Fibroblast of mammary gland (primary cell): ENCODE measurements around the gene ETV6.

Source experiments
- DNase-seq: peaks from one replicate; pipeline ENCODE4 v3.0.0-alpha.2; 2010; ENCODE audit warnings: low read depth
- H3K4me3 ChIP-seq: 2 replicates; pipeline ENCODE4 v1.5.1; 2011; ENCODE audit warnings: low read depth, mild to moderate bottlenecking, low read length, moderate library complexity; ENCODE audit not compliant: control insufficient read depth
- CTCF ChIP-seq: conservative IDR thresholded peaks from 2 replicates; pipeline ENCODE4 v1.5.1; 2011; ENCODE audit warnings: low read depth, low read length, inconsistent platforms; ENCODE audit not compliant: control insufficient read depth, insufficient read depth

Gene ETV6

DNA sequence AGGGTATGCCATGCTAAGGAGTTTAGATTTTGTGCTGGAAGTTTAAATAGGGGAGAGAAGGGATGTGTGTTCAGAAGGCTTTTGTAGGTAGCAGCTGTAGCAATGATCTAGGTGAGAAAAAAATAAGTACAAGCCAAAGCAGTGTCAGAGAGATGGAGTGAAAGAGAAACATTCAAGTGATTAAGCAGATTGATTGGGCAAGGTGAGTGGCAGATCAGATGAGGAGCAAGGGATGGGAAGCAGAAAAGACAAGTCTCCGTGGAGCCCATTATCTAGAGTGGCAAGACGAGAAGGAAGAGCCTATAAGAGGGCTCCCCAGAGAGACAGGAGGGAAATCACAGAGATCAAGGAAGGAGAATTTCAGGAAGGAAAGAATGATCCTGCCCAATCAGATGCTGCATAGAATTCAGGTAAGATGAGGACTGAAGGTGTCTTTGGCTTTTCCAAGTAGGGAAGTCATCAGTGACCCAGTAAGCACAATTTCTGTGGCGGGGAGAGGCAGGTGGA, 133.5 kb downstream of the ETV6 start:
- TF ChIP-seq CTCF, result no peak
- DNase-seq, result no peak
- no peak overlapping the region for H3K4me3 ChIP-seq

GRCh38 chr12:11785712-11786111, 136.2 kb downstream of the ETV6 start:
- no peak overlapping the region for H3K4me3 ChIP-seq
- peak; percentile 33 for DNase-seq
- no peak for TF ChIP-seq CTCF

GRCh38 chr12:11786638-11787365, 137.3 kb downstream of the ETV6 start:
- no peak for DNase-seq
- TF ChIP-seq CTCF, result no peak
- no peak overlapping the region for H3K4me3 ChIP-seq

- DNase-seq, result no peak
- no peak for TF ChIP-seq CTCF
- H3K4me3 ChIP-seq, result no peak overlapping the region
These were observed 138.0 kb downstream of the ETV6 start for GRCh38 chr12:11787437-11787836.

DNA sequence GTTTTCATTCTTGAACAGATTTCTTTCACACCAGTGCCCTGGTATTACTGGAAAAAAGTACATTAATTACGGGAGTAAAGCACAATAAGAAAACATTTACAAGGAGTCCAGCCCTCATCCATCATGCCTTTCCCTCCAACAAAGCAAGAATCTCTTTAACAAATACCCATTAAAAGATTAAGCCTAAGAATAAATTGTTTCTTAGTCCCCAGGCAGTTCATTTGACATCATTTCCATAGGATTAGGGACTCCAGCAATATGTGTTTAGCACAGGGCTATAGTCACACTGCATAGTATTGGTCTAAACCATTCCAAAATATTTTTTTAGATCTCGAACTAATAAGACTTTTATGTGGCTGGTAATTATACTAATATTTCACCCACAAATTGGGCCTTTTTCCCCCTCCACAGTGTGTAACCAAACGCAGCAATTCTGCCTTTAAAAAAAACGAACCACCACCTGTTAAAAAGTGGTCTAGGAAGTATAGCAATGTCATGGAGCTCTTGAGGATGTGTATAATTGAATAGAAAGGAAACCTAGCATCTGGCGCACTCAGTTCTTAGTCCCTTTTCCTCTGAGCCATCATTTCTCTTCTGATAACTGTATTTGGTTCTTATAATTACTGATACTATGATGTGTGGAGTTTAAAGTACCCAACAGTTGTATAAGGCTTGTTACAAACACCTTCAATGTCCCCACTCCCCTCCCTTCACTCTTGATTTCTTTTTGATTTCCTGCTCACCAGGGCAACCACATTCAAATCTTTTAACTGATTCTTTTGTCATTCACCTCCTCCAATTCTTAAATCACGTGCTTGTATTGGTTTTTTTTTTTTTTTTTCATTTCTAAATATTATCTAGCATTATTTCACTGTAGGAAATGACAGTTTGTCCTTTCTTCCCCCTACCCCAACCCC, 138.7 kb downstream of the ETV6 start:
- DNase-seq, result no peak
- no peak for TF ChIP-seq CTCF

GRCh38 chr12:11793921-11794710, 144.6 kb downstream of the ETV6 start:
- no peak for TF ChIP-seq CTCF
- no peak for DNase-seq
- H3K4me3 ChIP-seq, result no peak overlapping the region

More for the DNA sequence above, 138.7 kb downstream of the ETV6 start:
- no peak overlapping the region for H3K4me3 ChIP-seq
